ENCODE data around the gene ATP2B2. TPM values are rescaled to one million over a fixed set of nuclear protein-coding genes. Genes with fewer than 3 reads are reported as not detected.

The ATP2B2 gene
- total and polyA plus RNA-seq, 2 donors from 2014 or later = 0.19 to 0.22 TPM

- no peak overlapping the region for H3K9ac ChIP-seq (ENCODE audit: low read length in 3 of 3)
- H3K9me3 ChIP-seq (ENCODE audit: control insufficient read depth in 2 of 3, insufficient read depth in 1 of 3, low read length in 3 of 3) = no peaks in the 10 kb centered on the region
- no peak for DNase-seq
- H3K36me3 ChIP-seq (ENCODE audit: control insufficient read depth in 2 of 3, insufficient read depth in 3 of 3, low read length in 3 of 3) = no peaks in the 10 kb centered on the region
- no peak overlapping the region for H3K27ac ChIP-seq (ENCODE audit: low read depth in 2 of 2, low read length in 2 of 2)
- H3K4me3 ChIP-seq (ENCODE audit: low read length in 3 of 3) = no peak overlapping the region
- intact Hi-C loops (cut with DNase I) = no loop called here
- no peaks in the 10 kb centered on the region for H3K27me3 ChIP-seq (ENCODE audit: control insufficient read depth, insufficient read depth, low read length)
- no peak for FAIRE-seq
- H3K4me1 ChIP-seq (ENCODE audit: control insufficient read depth in 2 of 3, insufficient read depth in 2 of 3, low read depth in 1 of 3, low read length in 3 of 3) = no peaks in the 10 kb centered on the region
- no peak for TF ChIP-seq CTCF (IDR thresholded peaks at IDR 0.05; ENCODE audit: borderline replicate concordance, extremely low read depth, insufficient read depth)
These were observed 56.8 kb downstream of the ATP2B2 start for GRCh38 chr3:10448544-10448943.

GRCh38 chr3:10447527-10448260 lies 57.7 kb downstream of the ATP2B2 start:
- TF ChIP-seq CTCF (IDR thresholded peaks at IDR 0.05; ENCODE audit: borderline replicate concordance, extremely low read depth, insufficient read depth) = no peak
- DNase-seq = no peak

GRCh38 chr3:10447110-10447509 lies 58.3 kb downstream of the ATP2B2 start:
- no peak overlapping the region for H3K9ac ChIP-seq (ENCODE audit: low read length in 3 of 3)
- no peak for FAIRE-seq

More at GRCh38 chr3:10447527-10448260, 57.7 kb downstream of the ATP2B2 start:
- FAIRE-seq = no peak
- Histone ChIP-seq H3K27ac (ENCODE audit: low read depth in 2 of 2, low read length in 2 of 2) (no peak overlapping the region), H3K4me3 (ENCODE audit: low read length in 3 of 3) (no peak overlapping the region), H3K27me3 (ENCODE audit: control insufficient read depth, insufficient read depth, low read length) (no peaks in the 10 kb centered on the region), H3K9me3 (ENCODE audit: control insufficient read depth in 2 of 3, insufficient read depth in 1 of 3, low read length in 3 of 3) (no peaks in the 10 kb centered on the region), H3K36me3 (ENCODE audit: control insufficient read depth in 2 of 3, insufficient read depth in 3 of 3, low read length in 3 of 3) (no peaks in the 10 kb centered on the region), H3K9ac (ENCODE audit: low read length in 3 of 3) (no peak overlapping the region), H3K4me1 (ENCODE audit: control insufficient read depth in 2 of 3, insufficient read depth in 2 of 3, low read depth in 1 of 3, low read length in 3 of 3) (no peaks in the 10 kb centered on the region)
- intact Hi-C loops (cut with DNase I) = no loop called here

More at GRCh38 chr3:10447110-10447509, 58.3 kb downstream of the ATP2B2 start:
- Histone ChIP-seq H3K4me1 (ENCODE audit: control insufficient read depth in 2 of 3, insufficient read depth in 2 of 3, low read depth in 1 of 3, low read length in 3 of 3) (no peaks in the 10 kb centered on the region), H3K27me3 (ENCODE audit: control insufficient read depth, insufficient read depth, low read length) (no peaks in the 10 kb centered on the region), H3K36me3 (ENCODE audit: control insufficient read depth in 2 of 3, insufficient read depth in 3 of 3, low read length in 3 of 3) (no peaks in the 10 kb centered on the region), H3K4me3 (ENCODE audit: low read length in 3 of 3) (no peak overlapping the region), H3K27ac (ENCODE audit: low read depth in 2 of 2, low read length in 2 of 2) (no peak overlapping the region), H3K9me3 (ENCODE audit: control insufficient read depth in 2 of 3, insufficient read depth in 1 of 3, low read length in 3 of 3) (no peaks in the 10 kb centered on the region)
- intact Hi-C loops (cut with DNase I) = no loop called here
- TF ChIP-seq CTCF (IDR thresholded peaks at IDR 0.05; ENCODE audit: borderline replicate concordance, extremely low read depth, insufficient read depth) = no peak
- no peak for DNase-seq

Data from kidney (tissue), 14 donors.